ENCODE results near the gene LRRC57. TPM values are rescaled to one million over a fixed set of nuclear protein-coding genes. Genes with fewer than 3 reads are reported as not detected.

LRRC57 gene
- total RNA-seq, result 10 to 100 TPM; 17.0 to 19.1 TPM

DNA sequence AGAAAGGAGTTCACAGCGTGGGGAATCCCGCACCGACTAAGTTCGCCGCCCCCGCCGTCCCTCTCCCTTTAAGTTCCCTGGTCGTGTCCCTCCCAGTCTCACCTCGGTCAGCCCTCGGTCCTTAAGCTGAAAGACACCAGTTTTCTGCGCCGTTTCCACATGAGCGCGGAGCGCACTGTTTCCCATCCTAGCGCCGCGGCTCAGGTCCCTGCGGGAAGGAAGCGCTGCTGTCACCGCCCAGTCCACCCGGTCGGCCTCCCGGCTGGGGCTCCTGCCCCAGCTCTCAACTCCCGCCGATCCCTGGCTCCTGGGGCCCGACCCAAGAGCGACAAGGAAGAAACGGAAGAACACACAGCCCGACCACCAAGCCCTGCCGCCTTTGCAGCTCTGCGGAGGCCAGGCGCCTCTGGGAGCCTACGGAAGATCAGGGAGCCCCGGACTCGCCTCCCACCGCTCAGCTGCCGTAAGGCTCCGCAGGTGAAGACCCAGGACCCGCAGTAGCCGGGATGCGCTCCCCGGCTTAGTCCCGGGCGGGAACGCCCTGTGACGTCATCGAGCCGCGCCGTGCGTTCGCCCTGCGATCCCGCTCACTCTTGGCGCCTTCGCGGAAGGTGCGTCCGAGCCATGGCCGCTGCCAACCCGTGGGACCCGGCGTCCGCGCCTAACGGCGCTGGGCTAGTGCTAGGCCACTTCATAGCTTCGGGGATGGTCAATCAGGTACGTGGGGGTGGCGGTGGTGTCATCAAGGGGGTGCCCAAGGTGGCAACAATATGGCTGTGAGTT is at the start of gene LRRC57, which contains the start of gene HAUS2:
LRRC57 (minus strand) TSS at position 545 of the 783 bp plus-strand sequence; CDS start at position 186, 359 bp downstream.
HAUS2 (plus strand) TSS at position 590 of the 783 bp plus-strand sequence; CDS start at position 625, 35 bp downstream.
- peak within 1 kb of the TSS; percentile 96 for H3K27ac Mint-ChIP-seq
- DNase-seq, result peak; percentile 90
- peaks cover 40% of the 10 kb centered on the region for H3K4me1 Mint-ChIP-seq
- no peaks in the 10 kb centered on the region for H3K9me3 Mint-ChIP-seq
- H3K27me3 Mint-ChIP-seq, result no peaks in the 10 kb centered on the region
- H3K4me3 Mint-ChIP-seq, result peak within 1 kb of the TSS; percentile 97
- H3K36me3 Mint-ChIP-seq, result peaks cover 16% of the 10 kb centered on the region

GRCh38 chr15:42595626-42596240 is 47.1 kb upstream of the LRRC57 start:
- H3K27me3 Mint-ChIP-seq, result no peaks in the 10 kb centered on the region
- H3K36me3 Mint-ChIP-seq, result peaks cover 1% of the 10 kb centered on the region
- H3K4me1 Mint-ChIP-seq, result no peaks in the 10 kb centered on the region
- no peak for DNase-seq
- no peak overlapping the region for H3K27ac Mint-ChIP-seq
- H3K4me3 Mint-ChIP-seq, result no peak overlapping the region
- H3K9me3 Mint-ChIP-seq, result no peaks in the 10 kb centered on the region

DNA sequence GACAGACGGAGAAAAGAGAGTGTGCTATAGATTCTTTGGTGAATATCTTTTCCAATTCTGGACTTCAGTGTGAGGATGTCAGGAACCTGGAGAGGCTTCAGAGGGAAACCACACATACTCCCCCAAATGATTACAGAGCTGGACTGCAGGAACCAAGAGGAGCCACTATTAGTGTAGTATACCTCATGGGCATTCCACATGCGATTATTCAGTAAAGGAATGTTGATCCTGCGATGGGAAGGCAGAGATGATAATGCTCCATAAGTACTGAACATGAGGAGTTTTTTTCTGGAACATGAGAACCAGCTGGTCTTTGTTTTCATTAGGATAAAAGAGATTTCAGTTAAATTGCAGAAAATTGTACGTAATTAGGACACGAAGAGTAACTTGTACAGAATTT is 45.5 kb upstream of the LRRC57 start:
- H3K27ac Mint-ChIP-seq, result no peak overlapping the region
- no peaks in the 10 kb centered on the region for H3K9me3 Mint-ChIP-seq
- H3K4me1 Mint-ChIP-seq, result no peaks in the 10 kb centered on the region
- DNase-seq, result no peak
- no peak overlapping the region for H3K4me3 Mint-ChIP-seq
- H3K36me3 Mint-ChIP-seq, result peaks cover 1% of the 10 kb centered on the region
- no peaks in the 10 kb centered on the region for H3K27me3 Mint-ChIP-seq

- peaks cover 1% of the 10 kb centered on the region for H3K36me3 Mint-ChIP-seq
- DNase-seq, result no peak
- no peak overlapping the region for H3K27ac Mint-ChIP-seq
- no peaks in the 10 kb centered on the region for H3K4me1 Mint-ChIP-seq
- no peak overlapping the region for H3K4me3 Mint-ChIP-seq
- H3K27me3 Mint-ChIP-seq, result no peaks in the 10 kb centered on the region
- no peaks in the 10 kb centered on the region for H3K9me3 Mint-ChIP-seq
These were observed 44.5 kb upstream of the LRRC57 start for GRCh38 chr15:42593143-42593542.

- Mint-ChIP-seq H3K9me3 (no peaks in the 10 kb centered on the region), H3K4me3 (no peak overlapping the region), H3K27me3 (no peaks in the 10 kb centered on the region), H3K36me3 (peaks cover 1% of the 10 kb centered on the region), H3K27ac (no peak overlapping the region), H3K4me1 (no peaks in the 10 kb centered on the region)
- DNase-seq, result no peak
These were observed 44.1 kb upstream of the LRRC57 start for GRCh38 chr15:42592716-42593115.

GRCh38 chr15:42591238-42591934 is 42.8 kb upstream of the LRRC57 start:
- Mint-ChIP-seq H3K9me3 (no peaks in the 10 kb centered on the region), H3K36me3 (peaks cover 1% of the 10 kb centered on the region), H3K4me3 (no peak overlapping the region), H3K4me1 (no peaks in the 10 kb centered on the region), H3K27ac (no peak overlapping the region), H3K27me3 (no peaks in the 10 kb centered on the region)
- no peak for DNase-seq

DNA sequence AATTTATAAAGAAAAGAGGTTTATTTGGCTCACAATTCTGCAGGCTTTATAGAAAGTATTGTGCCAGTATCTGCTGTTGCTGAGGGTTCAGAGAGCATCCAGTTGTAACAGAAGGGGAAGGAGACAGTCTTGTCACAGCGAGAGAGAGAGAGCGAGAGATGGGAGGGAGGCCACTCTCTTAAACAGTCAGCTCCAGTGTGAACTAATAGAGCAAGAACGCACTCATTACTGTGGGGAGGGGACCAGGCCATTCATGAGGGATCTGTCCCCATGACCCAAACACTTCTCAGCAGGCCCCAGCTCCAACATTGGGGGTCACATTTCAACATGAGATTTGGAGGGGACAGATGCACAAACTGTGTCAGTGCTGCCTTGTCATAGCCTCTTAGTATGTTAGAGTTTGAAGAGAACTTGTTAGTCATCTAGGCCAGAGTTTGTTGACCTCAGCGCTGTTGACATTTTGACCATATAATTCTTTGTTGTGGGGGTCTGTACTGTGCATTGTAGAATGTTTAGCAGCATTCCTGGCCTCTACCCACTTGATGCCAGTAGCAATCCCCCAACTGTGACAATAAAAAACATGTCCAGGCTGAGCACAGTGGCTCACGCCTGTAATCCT is 42.1 kb upstream of the LRRC57 start:
- no peak overlapping the region for H3K27ac Mint-ChIP-seq
- no peaks in the 10 kb centered on the region for H3K27me3 Mint-ChIP-seq
- H3K4me1 Mint-ChIP-seq, result no peaks in the 10 kb centered on the region
- H3K9me3 Mint-ChIP-seq, result no peaks in the 10 kb centered on the region
- H3K4me3 Mint-ChIP-seq, result no peak overlapping the region
- no peak for DNase-seq
- peaks cover 7% of the 10 kb centered on the region for H3K36me3 Mint-ChIP-seq

DNA sequence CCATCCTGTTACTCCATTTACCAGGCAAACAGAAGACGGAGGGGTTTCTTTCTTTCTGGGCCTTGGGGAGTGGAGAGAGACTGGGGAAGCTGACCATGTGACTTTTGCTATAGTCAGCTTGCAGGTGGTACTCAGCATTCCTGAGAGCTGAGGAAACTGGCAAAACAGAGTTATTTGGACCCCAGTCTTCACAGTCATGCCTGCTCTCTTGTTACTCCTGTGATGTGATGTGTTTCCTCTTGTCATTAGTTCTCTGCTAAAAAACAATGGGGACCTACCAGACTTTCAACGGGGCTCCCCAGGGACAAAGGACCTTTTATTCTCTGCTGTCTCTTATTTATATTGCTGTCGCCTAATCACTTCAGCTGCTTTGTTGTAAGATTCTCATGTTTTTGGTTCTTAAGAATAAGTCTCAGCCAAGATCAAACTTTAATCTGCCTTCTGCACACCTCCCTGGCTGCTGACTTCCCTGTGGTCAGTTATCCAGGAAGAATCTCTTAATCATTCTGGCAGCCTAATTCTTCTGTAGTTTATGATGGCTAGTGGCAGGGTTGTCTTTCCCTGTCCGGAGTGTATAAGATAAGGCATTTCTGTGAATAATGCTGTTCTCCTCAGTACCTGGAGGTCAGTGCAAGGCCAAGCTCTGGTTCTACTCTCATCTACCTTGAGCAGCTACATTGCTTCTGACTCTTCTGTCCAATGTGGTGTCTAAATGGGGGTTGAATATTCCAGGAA is 35.6 kb upstream of the LRRC57 start:
- H3K36me3 Mint-ChIP-seq, result peaks cover 10% of the 10 kb centered on the region
- H3K9me3 Mint-ChIP-seq, result no peaks in the 10 kb centered on the region
- H3K27ac Mint-ChIP-seq, result no peak overlapping the region
- no peak overlapping the region for H3K4me3 Mint-ChIP-seq
- peaks cover 22% of the 10 kb centered on the region for H3K4me1 Mint-ChIP-seq
- H3K27me3 Mint-ChIP-seq, result no peaks in the 10 kb centered on the region
- no peak for DNase-seq

GRCh38 chr15:42582569-42583375 is 34.2 kb upstream of the LRRC57 start:
- no peak overlapping the region for H3K4me3 Mint-ChIP-seq
- H3K27me3 Mint-ChIP-seq, result no peaks in the 10 kb centered on the region
- H3K9me3 Mint-ChIP-seq, result no peaks in the 10 kb centered on the region
- peaks cover 10% of the 10 kb centered on the region for H3K36me3 Mint-ChIP-seq
- no peak for DNase-seq
- H3K27ac Mint-ChIP-seq, result no peak overlapping the region
- H3K4me1 Mint-ChIP-seq, result peaks cover 28% of the 10 kb centered on the region

DNA sequence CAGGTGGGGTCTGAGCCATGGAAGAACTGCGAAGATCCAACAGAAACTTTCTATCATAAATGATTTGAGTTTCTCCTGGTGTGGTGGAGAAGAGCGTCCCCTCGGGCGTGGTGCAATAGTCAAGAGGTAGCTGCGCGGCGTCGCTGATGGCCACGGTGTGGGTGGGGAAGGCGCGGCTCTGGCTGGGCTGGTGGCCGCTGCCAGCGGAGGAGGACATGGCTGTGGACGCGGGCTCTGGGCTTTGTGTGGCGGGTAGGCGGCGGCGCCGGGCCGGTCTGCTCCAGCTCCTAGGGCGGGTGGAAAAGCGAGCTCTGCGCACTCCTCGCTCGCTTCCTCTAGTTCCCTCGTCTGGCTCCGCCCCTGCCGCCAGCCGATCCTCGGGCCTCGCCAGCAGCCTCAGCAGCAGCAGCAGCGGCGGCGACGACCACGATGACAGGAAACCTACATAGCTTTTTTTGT is 32.7 kb upstream of the LRRC57 start:
- no peaks in the 10 kb centered on the region for H3K9me3 Mint-ChIP-seq

GRCh38 chr15:42578984-42579537 is 30.5 kb upstream of the LRRC57 start:
- Mint-ChIP-seq H3K4me1 (peaks cover 47% of the 10 kb centered on the region), H3K27ac (no peak overlapping the region), H3K27me3 (no peaks in the 10 kb centered on the region), H3K9me3 (no peaks in the 10 kb centered on the region), H3K4me3 (no peak overlapping the region), H3K36me3 (peaks cover 3% of the 10 kb centered on the region)
- DNase-seq, result no peak

More for the DNA sequence above, 32.7 kb upstream of the LRRC57 start:
- Mint-ChIP-seq H3K4me1 (peaks cover 39% of the 10 kb centered on the region), H3K27ac (peak overlapping the region; percentile 67), H3K27me3 (no peaks in the 10 kb centered on the region), H3K36me3 (peaks cover 10% of the 10 kb centered on the region), H3K4me3 (peak overlapping the region; percentile 80)
- DNase-seq, result peak; percentile 84

- Mint-ChIP-seq H3K4me3 (no peak overlapping the region), H3K27me3 (no peaks in the 10 kb centered on the region), H3K36me3 (peaks cover 3% of the 10 kb centered on the region), H3K9me3 (no peaks in the 10 kb centered on the region), H3K27ac (no peak overlapping the region), H3K4me1 (peaks cover 43% of the 10 kb centered on the region)
- no peak for DNase-seq
These were observed 29.0 kb upstream of the LRRC57 start for GRCh38 chr15:42577514-42578031.

- Mint-ChIP-seq H3K27ac (no peak overlapping the region), H3K4me3 (peak overlapping the region; percentile 88), H3K4me1 (peaks cover 35% of the 10 kb centered on the region), H3K27me3 (no peaks in the 10 kb centered on the region), H3K36me3 (peaks cover 4% of the 10 kb centered on the region), H3K9me3 (no peaks in the 10 kb centered on the region)
- no peak for DNase-seq
These were observed 28.2 kb upstream of the LRRC57 start for GRCh38 chr15:42576776-42577175.

Measured in activated naive CD8-positive, alpha-beta T cell treated with anti-CD3 and anti-CD28 coated beads for 36 hours (primary cell).